UCSD-AML1 (cell line): ENCODE measurements around the gene ADAMTS12.

ENCODE experiments used
- DNase-seq: peaks from one replicate; lab custom pipeline; 2025; ENCODE audit not compliant: unreplicated experiment; lab: John Stamatoyannopoulos, UW

The ADAMTS12 gene

DNA sequence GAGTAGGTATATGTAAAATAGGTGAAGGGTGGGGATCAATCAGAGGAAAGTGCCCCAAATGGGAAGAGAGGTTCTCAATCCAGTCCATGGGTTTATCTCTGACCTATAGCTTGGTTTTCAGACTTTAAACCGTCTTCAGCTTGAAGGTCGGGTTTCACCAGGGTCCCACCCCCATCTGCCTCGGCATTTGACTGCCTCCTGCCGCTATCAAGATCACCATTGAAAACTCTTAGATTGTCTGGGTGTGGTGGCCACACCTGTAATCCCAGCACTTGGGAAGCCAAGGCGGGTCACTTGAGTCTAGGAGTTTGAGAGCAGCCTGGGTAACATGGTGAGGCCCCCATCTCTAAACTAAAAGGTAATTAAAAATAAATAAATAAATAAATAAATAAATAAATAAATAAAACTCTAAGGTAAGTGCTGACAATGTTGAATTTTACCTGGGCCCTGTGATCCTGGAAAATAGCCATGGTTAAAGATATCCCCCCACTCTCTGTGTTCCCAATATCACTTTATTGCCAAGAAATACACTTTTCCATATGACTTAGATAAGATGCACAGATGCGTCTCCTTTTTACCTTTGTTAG, 402.2 kb downstream of the ADAMTS12 start:
- no peak for DNase-seq

DNA sequence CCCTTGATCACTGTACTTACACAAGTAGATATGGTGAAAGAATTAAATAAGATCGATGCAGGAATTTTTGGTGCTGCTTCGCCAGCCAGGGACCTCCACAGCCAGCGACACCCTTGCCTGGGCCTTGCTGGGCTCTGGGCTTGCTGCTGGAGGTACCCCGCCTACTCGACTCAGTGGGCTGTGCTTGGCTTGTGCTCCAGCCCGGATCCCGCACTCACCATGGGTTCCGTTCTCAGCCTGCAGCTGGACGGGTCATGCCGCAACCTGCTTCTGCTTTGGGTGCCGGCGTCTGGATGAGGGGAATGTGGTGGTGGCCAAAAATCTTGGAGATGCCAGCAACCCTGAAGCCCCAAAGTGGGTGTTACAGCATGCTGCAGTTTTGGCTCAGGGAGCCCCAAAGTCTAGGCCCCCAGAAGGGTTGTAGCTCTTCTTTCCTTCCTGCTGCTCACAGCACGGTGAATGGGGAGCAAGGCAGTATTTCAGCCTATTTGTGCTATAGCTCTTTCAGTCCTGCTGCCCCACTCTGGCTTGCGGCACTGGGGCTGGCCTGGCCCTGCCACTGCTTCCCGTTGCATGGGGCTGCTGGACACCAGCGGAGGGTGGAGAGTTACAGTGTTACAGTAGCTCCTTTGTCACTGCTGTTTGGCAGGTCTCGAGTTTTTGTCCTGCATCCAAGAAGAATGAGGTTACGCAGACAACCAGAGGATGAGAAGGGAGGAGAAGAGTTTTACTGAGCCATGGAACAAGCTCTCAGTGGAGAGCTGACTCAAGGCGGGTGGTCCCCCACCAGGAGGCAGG, 403.0 kb downstream of the ADAMTS12 start:
- DNase-seq, result no peak

DNA sequence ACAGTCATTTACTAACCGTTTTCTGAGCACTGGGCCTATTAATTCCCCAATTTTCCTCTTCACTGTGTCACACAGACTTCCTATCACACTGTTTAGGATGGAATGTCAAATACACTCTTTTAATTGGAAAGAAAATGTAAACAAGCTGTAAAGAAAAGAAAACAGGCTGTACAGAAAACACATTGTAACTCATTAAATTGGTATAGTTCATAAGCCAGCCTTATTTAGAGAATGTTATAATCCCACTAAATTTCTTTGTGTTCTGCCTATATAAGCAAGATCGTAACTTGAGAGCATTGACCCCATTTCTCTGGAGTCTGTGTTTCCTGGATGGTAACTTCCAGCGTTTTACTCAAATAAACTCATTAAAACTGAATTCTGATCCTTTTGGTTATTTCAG, 404.6 kb downstream of the ADAMTS12 start:
- DNase-seq, result no peak

DNA sequence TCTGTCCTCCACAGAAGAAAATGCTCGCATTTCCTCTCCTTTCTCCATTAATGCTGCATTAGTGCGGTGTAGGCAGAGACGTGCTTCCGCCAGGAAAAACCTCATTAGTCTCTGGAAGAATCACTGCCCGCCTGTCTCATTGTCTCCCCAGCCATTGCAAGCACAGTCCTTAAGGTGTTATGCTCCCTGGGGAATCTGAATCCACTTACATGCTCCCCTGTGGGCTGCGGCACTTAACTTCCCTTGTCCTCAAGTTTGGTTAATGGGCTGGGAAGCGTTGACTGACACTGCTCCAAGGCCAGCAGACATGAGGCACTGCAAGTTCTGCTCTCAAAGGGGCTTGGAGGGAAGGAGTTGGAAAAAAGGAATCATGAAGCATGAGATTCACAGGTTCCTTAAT, 409.5 kb downstream of the ADAMTS12 start:
- DNase-seq, result no peak

DNA sequence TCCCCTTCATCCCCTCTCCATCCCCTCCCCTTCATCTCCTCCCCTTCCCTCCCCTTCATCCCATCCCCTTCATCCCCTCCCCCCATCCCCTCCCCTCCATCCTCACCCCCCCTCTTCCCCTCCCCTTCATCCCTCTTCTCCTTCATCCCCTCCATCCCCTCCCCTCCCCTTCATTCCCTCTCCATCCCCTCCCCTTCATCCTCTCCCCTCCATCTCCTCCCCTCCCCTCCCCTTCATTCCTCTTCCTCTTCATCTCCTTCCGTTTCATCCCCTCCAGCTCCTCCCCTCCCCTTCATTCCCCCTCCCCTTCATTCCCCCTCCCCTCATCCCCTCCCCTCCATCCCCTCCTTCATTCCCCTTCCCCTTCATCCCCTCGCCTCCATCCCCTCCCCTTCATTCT, 410.9 kb downstream of the ADAMTS12 start:
- no peak for DNase-seq

DNA sequence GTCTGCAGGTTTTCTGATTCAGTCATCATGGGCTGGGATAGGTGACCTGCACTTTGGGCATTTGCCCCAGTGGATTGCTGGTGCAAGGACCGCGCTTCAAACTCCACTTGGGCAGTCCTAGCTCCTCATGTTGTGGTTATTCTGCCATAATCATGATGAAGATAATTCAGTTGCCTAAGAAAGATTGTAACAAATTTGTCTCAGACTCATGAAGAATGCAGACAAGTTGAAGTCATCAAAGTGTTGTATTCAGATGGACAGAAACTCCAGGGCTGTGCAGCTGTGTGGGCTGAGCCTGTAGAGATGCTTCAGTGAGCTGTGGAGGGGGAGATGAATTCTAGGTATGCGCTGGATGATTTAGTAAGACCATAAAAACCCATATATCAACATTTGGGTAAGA, 412.5 kb downstream of the ADAMTS12 start:
- DNase-seq, result no peak

DNA sequence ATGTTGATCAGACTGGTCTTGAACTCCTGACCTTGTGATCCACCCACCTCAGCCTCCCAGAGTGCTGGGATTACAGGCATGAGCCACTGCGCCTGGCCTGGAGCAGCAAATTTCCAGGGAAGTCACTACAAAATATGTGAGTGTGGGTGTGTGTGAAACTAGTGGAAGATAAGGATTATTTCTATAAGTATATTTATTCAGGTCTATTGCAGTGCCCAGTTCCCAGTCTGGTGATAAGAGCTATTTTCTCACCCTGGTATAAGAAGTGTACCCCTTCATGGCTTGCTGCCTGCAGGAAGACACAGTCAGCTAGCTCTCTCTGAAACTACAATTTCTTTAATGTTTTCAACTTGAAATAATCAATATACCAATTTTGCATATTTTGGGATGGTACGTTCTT, 414.0 kb downstream of the ADAMTS12 start:
- DNase-seq, result no peak

DNA sequence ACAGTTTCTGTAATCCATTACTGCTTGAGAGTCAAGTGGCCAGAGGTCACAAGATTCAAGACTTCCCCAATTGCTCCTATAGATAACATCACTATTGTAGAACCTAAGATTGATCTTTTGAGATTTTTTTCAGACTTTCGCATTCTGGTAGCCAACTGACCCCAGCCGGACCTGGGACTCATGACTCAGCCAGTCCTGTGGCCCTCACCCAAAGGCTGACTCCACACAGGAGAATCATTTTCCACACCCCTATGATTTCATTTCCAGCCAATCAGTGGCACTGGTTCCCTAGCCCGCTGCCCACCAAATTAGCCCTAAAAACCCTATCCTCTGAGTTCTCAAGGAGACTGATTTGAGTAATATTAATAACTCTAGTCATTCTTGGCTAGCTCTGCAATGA, 414.8 kb downstream of the ADAMTS12 start:
- DNase-seq, result no peak

DNA sequence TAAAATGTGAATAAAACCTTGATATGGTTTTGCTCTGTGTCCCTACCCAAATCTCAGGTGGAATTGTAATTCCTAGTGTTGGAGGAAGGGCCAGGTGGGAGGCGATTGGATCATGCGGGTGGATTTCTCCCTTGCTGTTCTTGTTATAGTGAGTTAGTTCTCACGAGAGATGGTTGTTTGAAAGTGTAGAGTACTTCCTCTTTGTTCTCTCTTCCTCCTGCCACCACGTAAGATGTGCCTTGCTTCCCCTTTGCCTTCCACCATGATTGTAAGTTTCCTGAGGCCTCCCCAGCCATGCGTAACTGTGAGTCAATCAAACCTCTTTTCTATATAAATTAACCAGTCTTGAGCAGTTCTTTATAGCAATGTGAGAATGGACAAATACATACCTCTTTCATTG, 416.1 kb downstream of the ADAMTS12 start:
- DNase-seq, result no peak

DNA sequence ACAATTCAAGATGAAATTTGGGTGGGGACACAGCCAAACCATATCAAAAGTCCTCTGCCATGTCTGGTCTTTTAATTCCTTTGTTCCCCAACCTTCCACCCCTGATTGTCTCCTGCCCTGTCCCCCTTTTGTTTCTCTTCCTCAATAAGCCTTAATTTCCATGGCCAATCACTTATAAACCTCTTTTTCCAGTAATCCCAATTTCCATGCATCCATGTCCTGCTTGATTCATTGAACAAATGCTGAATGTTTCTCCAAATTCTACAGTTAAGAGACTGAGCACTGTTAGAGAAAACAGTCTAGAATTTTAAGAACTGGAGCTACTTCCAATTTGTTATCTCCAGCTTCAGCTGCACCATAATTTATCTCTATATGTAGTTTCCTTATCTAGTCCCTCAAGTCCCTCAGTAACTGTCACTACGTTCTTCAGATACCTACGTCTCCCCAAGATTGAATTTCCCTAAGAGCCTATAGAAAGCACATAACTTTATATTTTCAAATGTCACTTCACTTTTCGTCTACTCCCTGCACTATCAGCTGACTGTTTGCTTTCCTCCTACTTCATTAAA, 416.8 kb downstream of the ADAMTS12 start:
- DNase-seq, result no peak

DNA sequence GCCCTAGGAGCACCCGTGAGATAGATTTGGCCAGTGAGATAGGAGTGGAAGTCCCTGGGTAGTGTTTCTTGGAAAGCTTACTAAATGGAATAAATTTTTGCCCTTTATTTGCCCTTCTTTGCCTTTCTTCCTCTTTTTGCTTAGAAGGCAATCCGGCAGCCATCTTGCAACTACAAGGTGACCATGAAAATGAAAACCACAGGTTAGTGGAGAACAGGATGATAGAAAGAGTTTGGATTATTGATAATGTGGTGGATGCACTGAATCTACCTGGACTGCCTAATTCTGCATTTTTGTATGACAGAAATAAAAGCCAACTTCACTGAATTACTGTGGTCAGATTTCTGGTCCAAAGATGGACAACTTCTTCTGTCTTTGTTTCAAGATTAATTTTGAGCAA, 417.8 kb downstream of the ADAMTS12 start:
- no peak for DNase-seq
